Loucy (cell line): ENCODE data around the gene TTC13.

ENCODE experiments used
- CTCF ChIP-seq: fragments of 200-600 bp; sonication (generic); conservative IDR thresholded peaks from 2 replicates; pipeline ENCODE4 v1.5.1; 2014; ENCODE audit warnings: mild to moderate bottlenecking, antibody characterized with exemption, low read length
- EZH2phosphoT487 ChIP-seq: fragments of 200-600 bp; IDR thresholded peaks from 2 replicates; pipeline ENCODE4 v1.6.1; 2018; ENCODE audit warnings: antibody characterized with exemption, mild to moderate bottlenecking, moderate library complexity, borderline replicate concordance

- TF ChIP-seq CTCF (no peak), EZH2phosphoT487 (no peak)
Measured at GRCh38 chr1:231027136-231027925, 48.7 kb upstream of the TTC13 start.
